Panc1 (cell line): ENCODE measurements around the gene ALK. TPM values are rescaled to one million over a fixed set of nuclear protein-coding genes. Genes with fewer than 3 reads are reported as not detected.

Experiments
- ATAC-seq: fragments of 200-7000 bp; cut with Tn5 transposase; 2 replicates; pipeline ENCODE4 v1.9.1; 2020; ENCODE audit warnings: mild to moderate bottlenecking, moderate library complexity
- BruUV-seq: library from RNA; stranded (reverse); fragments of 400-500 nt; replicated peaks from 2 replicates; lab custom pipeline; 2021; lab: Mats Ljungman, UMichigan
- CTCF ChIA-PET: fragments of 300-600 bp; sonication (Branson Sonifier 250); formaldehyde crosslinking; loops from one replicate; lab custom pipeline; 2022; ENCODE audit warnings: antibody characterized with exemption; lab: Charles Lee
- POLR2A ChIA-PET: fragments of 300-600 bp; sonication (Branson Sonifier 250); formaldehyde crosslinking; loops from one replicate; lab custom pipeline; 2022; ENCODE audit warnings: antibody characterized with exemption; lab: Charles Lee
- DNase-seq: peaks from one replicate; pipeline ENCODE4 v3.0.0-alpha.2; 2010; ENCODE audit warnings: low read depth, low spot score
- H3K27ac ChIP-seq: 2 replicates; pipeline ENCODE4 v1.5.1; 2011; ENCODE audit warnings: mild to moderate bottlenecking, low read length, inconsistent platforms
- H3K27me3 ChIP-seq: fragments of 200-500 bp; sonication (Bioruptor generic); 2 replicates; pipeline ENCODE4 v1.6.0; 2014; ENCODE audit warnings: low read length, inconsistent platforms; ENCODE audit not compliant: control insufficient read depth, insufficient read depth
- H3K36me3 ChIP-seq: fragments of 200-500 bp; sonication (Bioruptor generic); 2 replicates; pipeline ENCODE4 v1.5.1; 2014; ENCODE audit warnings: inconsistent platforms, mild to moderate bottlenecking, low read length, moderate library complexity; ENCODE audit not compliant: control insufficient read depth, insufficient read depth
- H3K4me1 ChIP-seq: 2 replicates; pipeline ENCODE4 v1.5.1; 2011; ENCODE audit warnings: inconsistent platforms, mild to moderate bottlenecking, low read length, moderate library complexity; ENCODE audit not compliant: control insufficient read depth, insufficient read depth
- H3K4me3 ChIP-seq, 2 experiments: 2 replicates each; pipeline ENCODE4 v1.5.1; 2011 to 2012; ENCODE audit warnings: low read depth in 2 of 2, low read length in 2 of 2, mild to moderate bottlenecking in 2 of 2, inconsistent platforms in 1 of 2, moderate library complexity in 1 of 2
- H3K9me3 ChIP-seq: fragments of 200-500 bp; sonication (Bioruptor generic); 2 replicates; pipeline ENCODE4 v1.5.1; 2014; ENCODE audit warnings: low read depth, mild to moderate bottlenecking, inconsistent platforms, low read length, moderate library complexity; ENCODE audit not compliant: control insufficient read depth, insufficient read depth
- POLR2AphosphoS5 ChIP-seq: IDR thresholded peaks from 2 replicates; pipeline ENCODE4 v1.6.1; 2012; ENCODE audit warnings: mild to moderate bottlenecking, low read depth, low read length, moderate library complexity
- REST ChIP-seq, 2 experiments: IDR thresholded peaks; 2 replicates each; pipeline ENCODE4 v1.6.1; 2011 to 2012; ENCODE audit warnings: low read depth in 2 of 2, control low read depth in 1 of 2, low read length in 1 of 2, mild to moderate bottlenecking in 1 of 2, moderate library complexity in 1 of 2; ENCODE audit not compliant: insufficient read depth in 1 of 2
- SIN3A ChIP-seq: IDR thresholded peaks from 2 replicates; pipeline ENCODE4 v1.6.1; 2012; ENCODE audit warnings: low read depth, mild to moderate bottlenecking, low read length, moderate library complexity, borderline replicate concordance; ENCODE audit not compliant: insufficient read depth
- TCF7L2 ChIP-seq: IDR thresholded peaks from 2 replicates; pipeline ENCODE4 v1.6.1; 2011; ENCODE audit warnings: mild to moderate bottlenecking, low read depth, low read length, inconsistent platforms
- in situ Hi-C: cut with HindIII; loops from 2 replicates; pipeline ENCODE4 v1.10.0; 2016; ENCODE audit warnings: low sequenced_read_pairs, low pct_unique_long_range_greater_than_20kb
- intact Hi-C: fragments of 100-400 bp; cut with micrococcal nuclease; formaldehyde crosslinking; loops from one replicate; pipeline ENCODE4 v1.10.0; 2022; ENCODE audit not compliant: unreplicated experiment
- total RNA-seq: library from RNA; stranded (reverse); gene quantifications from one replicate; pipeline ENCODE4 v1.2.1, GENCODE V29; 2021; ENCODE audit not compliant: unreplicated experiment
- TF ChIP-seq, protein P1 (sequence below): fragments of 450-650 bp; IDR thresholded peaks from 2 replicates; pipeline ENCODE4 v1.5.1; 2017; ENCODE audit warnings: mild to moderate bottlenecking

Gene ALK
- total RNA-seq, 1 experiment from 2014 or later: not detected

DNA sequence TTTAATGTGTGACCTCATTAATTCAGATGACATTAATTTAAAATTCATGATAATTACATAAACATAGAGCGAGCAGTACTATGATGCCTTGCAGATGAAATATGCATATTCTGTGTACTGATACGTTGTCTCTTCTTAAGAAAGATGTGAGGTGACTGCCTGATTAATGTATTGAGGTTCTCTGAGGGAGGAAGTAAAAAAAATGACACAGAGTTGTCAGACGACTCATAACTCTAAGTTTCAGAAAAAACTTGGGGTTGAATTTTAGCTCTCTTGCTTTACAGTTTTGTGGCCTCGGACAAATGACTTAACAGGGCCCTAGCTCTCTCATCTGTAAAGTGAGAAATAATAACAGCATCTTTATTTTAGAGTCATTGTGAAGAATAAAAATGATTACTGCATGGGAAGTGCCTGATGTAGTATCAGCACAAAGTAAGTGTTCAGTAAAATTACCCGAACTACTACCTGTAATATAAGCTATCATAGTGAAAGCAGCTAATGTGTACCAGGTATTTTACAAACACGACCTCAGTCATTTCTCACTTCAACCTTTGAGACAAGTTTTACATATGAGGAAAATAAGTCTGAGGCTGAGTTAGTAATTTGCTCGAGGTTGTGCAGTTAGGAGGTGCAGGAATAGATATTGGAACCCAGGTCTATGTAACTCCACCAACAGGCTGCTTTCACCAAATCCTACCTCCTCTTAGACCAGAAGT is 65.3 kb downstream of the ALK start:
- no peak overlapping the region for H3K27ac ChIP-seq
- in situ Hi-C loops: no loop called here
- POLR2A ChIA-PET: no interaction called here
- no peaks in the 10 kb centered on the region for H3K36me3 ChIP-seq
- no TSS peak for BruUV-seq
- no peaks in the 10 kb centered on the region for H3K9me3 ChIP-seq
- no peak overlapping the region for H3K4me3 ChIP-seq
- no peaks in the 10 kb centered on the region for H3K4me1 ChIP-seq
- intact Hi-C loops: no loop called here
- CTCF ChIA-PET: no interaction called here
- ATAC-seq: no peak
- TF ChIP-seq, protein P1, sequence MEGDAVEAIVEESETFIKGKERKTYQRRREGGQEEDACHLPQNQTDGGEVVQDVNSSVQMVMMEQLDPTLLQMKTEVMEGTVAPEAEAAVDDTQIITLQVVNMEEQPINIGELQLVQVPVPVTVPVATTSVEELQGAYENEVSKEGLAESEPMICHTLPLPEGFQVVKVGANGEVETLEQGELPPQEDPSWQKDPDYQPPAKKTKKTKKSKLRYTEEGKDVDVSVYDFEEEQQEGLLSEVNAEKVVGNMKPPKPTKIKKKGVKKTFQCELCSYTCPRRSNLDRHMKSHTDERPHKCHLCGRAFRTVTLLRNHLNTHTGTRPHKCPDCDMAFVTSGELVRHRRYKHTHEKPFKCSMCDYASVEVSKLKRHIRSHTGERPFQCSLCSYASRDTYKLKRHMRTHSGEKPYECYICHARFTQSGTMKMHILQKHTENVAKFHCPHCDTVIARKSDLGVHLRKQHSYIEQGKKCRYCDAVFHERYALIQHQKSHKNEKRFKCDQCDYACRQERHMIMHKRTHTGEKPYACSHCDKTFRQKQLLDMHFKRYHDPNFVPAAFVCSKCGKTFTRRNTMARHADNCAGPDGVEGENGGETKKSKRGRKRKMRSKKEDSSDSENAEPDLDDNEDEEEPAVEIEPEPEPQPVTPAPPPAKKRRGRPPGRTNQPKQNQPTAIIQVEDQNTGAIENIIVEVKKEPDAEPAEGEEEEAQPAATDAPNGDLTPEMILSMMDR: no peak
- TF ChIP-seq TCF7L2: no peak
- TF ChIP-seq SIN3A: no peak
- no peak for TF ChIP-seq POLR2AphosphoS5
- no peak for TF ChIP-seq REST (IDR thresholded peaks at IDR 0.05; ENCODE audit: insufficient read depth in 1 of 2, low read depth in 2 of 2, low read length in 1 of 2)
- peaks cover 2% of the 10 kb centered on the region; the same call in 1 of the 2 replicates for H3K27me3 ChIP-seq
- no peak for DNase-seq

- Histone ChIP-seq H3K27ac (no peak overlapping the region), H3K36me3 (no peaks in the 10 kb centered on the region), H3K9me3 (no peaks in the 10 kb centered on the region), H3K4me3 (no peak overlapping the region), H3K4me1 (no peaks in the 10 kb centered on the region), H3K27me3 (peaks cover 4% of the 10 kb centered on the region)
- no peak for DNase-seq
- POLR2A ChIA-PET: no interaction called here
- intact Hi-C loops (no loop called here), in situ Hi-C loops (no loop called here)
- no peak for ATAC-seq
- BruUV-seq: no TSS peak
- TF ChIP-seq SIN3A (no peak), REST (IDR thresholded peaks at IDR 0.05; ENCODE audit: insufficient read depth in 1 of 2, low read depth in 2 of 2, low read length in 1 of 2) (no peak), TCF7L2 (no peak), POLR2AphosphoS5 (no peak)
- TF ChIP-seq, protein P1: no peak
- CTCF ChIA-PET: no interaction called here
These were observed 70.6 kb downstream of the ALK start for GRCh38 chr2:29850794-29851193.
